GM18861 (cell line): Measurements from ENCODE around the gene GNLY.

Experiments used
- ATAC-seq: cut with Tn5 transposase; IDR thresholded peaks from one replicate; pipeline ENCODE4 v1.9.1; 2021; ENCODE audit not compliant: unreplicated experiment

Gene GNLY

DNA sequence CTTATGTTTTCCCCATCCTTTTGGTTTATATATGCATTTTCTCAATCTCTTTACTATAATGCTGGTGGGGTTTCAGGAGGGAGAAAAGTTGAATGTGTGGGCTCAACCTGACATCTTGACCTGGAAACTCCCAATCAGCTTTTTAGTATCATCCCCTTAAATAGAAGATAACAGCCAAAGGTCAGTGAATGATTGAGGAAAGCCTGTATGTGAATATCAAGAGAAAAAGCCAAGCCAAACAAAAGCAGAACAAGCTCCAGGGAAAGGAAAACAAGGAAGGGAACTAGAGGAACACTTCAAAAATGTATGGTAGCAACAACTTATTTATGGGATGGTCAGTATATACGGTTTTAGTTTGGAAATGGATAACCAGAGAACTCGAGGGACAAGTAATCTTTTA lies 31.3 kb downstream of the GNLY start:
- ATAC-seq: no peak

DNA sequence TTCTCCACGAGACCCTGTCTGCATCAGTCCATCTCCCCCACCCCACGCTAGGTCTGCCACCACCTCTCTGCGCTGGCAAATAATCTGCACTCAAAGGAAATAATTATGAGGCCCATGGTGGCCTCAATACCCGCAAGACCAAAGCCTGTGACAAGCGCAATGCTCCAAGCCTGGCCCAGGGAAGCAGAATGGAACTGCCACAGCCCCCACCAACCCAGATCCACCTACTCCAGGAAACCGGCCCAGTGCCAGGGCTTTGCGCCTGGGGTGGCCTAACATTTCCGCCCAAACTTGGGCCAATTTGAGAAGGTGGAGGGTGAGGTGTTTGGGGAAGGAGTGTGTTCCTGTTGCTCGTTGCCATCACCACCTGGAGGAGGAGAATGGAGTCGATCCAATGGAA lies 33.6 kb downstream of the GNLY start:
- no peak for ATAC-seq

DNA sequence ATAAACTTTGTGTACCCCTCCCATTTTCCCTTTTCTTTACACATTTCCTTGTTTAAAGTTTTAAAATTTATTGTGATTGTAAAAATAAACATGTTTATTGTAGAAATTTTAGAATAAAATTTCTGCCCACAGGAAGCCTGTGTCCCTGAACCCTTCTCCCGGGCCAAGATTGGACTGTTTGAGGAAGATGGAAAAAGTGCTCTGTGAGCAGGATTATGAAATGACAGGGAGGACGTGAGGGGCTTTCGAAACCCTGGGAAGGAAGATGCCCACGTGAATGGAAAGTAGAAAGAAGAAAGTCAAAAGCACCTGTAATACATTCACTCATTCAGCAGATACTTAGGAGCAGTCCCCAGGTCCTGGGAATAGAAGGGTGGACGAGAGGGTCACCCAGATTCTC lies 34.2 kb downstream of the GNLY start:
- no peak for ATAC-seq

DNA sequence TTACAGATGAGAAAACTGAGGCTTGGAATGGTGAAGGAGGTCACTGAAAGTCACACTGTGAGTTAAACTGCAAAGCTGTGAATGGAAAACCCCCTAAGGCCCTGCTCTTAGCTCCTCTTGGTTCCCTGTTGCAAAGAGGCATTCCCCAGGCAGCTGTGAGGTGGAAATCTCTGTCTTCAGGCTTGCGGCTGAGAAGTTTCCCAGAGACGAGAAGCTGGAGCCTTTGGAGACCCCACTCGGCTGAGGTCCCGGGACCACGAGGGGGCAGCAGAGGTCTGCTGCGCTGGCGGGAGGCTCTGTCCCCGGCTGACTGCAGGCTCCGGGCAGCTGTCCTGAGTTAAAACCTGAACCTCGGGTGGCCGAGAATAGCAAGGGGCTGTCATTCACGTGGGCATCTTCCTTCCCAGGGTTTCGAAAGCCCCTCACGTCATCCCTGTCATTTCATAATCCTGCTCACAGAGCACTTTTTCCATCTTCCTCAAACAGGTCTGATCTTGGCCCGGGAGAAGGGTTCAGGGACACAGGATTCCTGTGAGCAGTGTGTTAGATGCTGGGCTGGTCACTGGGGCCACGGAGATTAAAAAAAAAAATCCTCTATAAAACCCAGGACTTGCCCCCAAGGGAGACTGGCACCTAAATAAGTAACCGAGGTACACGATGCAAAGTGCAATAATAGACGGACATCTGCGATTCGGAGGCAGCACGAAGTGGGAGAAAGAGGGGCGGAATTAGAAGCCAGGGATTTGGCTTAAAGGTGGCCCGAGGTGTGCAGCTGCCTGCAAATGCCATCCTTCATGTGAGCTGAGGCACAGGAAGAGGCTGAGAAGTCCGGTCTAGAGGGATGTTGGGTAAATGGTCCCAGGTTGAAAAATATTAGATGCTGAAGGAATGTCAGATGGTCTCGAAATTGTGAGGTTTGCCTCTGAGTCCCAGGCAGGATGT lies 35.0 kb downstream of the GNLY start:
- ATAC-seq: peak; percentile 43

DNA sequence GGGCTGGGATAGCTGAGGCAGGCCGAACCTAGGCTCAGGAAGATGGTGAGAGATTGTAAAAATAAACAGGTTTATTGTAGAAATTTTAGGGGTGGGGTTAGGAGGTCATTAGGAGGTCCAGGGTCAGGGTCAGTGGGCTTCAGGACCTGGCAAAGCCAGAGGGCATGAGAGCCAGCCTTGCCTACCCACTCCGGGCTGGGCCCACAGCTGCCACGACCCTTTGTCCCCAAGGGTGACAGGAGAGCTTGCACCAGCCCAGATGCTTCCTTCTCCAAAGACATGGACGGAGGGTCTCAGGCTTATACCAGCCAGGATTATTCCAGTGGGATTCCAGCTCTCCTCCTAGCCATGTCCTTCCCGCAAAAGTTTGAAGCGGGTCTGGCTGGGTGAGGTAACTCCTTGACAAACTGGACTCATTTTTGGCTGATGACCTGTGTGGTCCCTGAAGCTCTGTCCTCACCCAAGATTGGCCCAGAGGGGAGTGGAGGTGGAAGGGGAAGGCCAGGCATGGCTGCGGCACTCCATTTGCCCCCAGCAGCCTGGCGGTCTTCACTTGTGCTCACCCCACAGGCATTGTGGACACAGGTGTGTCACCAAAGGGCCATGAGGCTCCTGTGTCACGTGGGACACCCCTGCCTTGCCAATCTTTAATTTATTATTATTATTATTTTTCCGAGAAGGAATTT lies 35.8 kb downstream of the GNLY start:
- ATAC-seq: no peak

DNA sequence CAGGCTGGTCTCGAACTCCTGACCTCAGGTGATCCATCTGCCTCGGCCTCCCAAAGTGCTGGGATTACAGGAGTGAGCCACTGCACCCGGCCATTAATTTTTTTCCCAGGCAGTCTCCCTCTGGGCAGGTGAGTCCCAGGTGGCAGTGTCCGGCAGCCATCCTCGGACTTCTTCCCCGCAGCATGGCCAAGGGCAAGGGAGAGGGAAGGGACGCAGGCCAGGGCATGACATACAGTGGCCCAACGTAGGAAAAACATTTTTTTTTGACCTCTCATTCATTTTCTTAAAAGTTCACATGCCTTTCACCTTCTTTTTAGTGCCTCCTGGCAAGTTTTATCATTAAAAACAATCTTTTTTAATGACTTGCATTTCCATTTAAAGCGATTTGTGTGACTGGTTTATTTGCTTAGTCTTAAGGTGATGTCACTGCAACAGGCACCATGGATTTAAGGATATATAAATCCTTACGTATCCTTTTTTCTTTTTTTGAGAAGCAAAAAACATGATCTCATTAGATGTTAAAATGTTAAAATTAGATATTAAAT lies 36.6 kb downstream of the GNLY start:
- ATAC-seq: no peak

DNA sequence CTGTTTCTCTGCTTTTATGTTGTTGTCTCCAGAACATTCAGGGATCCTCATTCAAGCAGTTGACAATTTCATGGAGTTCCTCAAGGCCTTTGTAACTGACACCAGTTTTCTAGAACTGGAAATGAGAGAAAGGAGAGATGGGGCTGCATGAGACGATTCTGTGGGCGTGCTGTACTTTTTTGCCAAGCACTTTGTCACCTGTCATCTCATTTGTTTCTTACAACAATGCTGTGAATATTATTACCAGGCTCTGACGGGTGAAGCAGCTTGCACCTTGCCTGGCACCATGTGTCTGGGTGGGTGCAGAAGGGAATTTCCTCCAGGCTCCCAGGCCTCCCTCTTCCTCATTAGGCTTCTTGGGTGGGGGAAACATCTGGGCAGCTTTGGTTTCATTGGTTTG lies 37.4 kb downstream of the GNLY start:
- ATAC-seq: no peak

DNA sequence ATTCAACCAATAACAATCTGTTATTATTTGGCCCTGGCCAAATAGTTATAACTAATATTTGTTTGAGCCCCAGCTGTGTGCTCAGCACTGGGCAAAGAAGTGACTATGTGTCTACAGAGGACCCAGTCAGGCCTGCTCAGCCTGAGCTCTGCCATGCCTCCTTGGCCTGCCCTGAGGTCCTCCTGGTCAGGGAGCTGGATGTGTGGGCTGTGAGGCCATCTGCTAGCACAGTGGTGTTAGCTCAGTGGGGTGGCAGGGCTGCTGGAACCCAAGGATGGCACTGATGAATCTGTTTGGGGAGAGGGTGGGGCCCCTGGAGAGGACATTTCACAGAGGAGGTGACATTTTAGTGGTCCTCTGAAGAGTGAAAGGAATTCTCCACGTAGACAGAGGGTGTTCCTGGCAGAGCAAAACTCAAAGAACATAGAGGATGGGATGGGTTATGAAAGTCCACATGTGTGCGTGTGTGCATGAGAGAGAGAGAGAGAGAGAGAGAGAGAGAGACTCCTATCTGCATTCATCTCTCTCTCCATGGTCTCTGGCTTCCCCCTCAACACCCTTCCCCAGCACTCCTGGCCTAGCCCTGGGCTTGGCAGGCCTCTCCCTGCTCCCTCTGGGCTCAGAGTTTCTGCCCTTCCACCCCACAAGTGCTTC lies 38.4 kb downstream of the GNLY start:
- no peak for ATAC-seq

DNA sequence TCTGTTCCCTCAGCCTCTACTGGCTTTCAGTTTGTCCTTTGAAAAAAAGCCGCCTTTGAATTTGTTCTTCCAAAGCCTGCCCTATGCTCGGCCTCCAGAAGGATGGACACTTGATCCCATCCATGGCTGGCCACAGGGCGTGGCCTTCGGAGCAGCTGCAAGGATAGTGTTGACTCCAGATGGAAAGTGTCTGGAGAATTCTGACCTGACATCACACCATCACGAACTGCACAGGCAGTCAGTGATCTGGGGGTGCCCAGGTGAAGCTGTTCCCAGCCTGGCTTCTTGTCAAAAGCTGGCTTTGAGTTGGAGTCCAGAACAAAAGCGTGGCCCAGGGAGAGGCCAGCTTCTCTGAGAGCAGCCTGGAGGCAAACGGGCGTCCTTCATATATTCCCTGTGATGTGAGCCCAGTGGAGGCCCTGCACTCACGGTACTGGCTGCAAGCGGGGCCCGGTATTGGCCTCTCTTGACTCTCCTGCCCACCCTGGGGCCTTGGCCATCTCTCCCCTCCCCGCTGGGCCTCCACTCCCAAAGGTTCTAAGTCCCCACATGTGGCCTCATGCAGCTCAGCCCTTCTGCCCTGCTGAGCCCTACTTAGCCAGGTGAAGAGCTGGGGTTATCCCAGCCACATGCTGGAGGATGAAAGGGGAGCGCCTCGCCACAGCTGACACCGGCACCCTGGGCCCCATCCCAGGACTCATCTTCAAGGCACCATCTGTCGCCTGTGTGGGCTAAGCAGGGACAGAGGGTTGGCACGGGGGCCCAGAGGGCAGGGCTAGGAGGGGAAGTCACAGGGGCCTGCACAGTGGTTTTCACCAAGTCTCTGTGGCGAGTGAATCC lies 39.2 kb downstream of the GNLY start:
- no peak for ATAC-seq

DNA sequence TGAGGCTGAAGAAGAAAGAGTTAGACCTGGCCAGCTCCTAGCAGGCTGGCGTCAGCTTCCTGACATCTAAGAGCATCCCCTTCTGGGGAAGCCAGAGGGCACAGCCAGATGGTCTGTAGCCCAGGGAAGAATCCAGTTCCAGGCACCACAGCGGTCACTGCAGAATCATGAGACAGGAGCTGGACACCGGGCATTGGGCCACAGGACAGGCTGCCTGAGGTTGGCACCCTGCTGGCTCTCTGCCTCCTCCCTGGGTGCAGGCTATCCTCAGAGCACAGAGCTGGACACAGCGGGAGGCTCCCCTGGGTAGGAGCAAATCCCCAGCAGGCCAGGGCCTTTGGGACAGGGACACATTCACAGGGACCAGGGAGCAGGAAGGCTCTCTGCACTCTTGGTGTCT lies 39.9 kb downstream of the GNLY start:
- no peak for ATAC-seq

DNA sequence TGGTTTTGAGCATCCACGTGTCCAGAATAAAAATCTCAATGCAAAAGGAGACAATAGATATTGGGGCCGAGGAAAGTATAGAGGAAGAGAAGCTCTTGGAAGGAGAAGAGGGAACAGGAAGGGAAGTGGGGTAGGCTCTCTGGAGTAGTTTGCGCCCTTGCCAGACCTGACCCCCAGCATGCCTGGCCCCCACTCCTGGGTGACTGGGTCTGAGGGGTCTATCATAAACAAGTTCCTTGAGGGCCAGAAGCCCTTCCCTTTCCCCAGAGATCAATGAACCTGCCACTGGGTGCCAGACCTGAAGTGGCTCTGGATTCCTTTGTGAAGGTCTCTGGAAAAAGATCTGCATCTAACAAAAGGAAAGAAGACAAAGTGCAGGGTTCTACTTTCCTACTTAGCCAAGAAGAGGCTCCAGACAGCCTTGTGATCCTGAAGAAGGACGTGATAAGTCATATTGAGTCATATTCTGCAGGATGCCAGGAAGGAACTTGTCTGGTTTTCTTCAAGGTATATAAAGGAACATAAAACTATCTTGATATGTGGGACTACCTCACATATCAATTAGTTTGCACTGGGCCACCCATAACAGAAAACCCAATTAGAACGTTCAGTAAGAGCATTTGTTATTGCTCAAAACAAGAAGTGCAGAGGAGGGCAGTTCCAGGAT lies 40.9 kb downstream of the GNLY start:
- no peak for ATAC-seq

DNA sequence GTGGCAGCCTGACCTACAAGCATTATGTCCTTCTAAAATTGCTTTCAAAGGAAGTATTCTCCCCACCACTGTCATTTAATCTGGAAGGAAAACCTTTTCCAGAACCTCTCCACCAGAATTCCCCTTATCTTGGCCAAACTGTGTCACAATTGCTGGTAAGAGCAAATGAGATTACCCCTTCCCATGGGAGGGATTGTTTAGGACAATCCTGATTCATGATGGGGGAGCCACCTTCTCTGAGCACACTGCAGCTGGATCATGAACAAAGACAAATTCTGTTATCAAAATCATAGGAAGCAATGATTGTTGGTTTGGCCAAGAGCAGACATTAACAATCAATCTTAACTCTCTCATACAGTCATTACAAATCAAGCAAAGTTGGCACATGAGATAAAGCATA lies 41.5 kb downstream of the GNLY start:
- no peak for ATAC-seq

DNA sequence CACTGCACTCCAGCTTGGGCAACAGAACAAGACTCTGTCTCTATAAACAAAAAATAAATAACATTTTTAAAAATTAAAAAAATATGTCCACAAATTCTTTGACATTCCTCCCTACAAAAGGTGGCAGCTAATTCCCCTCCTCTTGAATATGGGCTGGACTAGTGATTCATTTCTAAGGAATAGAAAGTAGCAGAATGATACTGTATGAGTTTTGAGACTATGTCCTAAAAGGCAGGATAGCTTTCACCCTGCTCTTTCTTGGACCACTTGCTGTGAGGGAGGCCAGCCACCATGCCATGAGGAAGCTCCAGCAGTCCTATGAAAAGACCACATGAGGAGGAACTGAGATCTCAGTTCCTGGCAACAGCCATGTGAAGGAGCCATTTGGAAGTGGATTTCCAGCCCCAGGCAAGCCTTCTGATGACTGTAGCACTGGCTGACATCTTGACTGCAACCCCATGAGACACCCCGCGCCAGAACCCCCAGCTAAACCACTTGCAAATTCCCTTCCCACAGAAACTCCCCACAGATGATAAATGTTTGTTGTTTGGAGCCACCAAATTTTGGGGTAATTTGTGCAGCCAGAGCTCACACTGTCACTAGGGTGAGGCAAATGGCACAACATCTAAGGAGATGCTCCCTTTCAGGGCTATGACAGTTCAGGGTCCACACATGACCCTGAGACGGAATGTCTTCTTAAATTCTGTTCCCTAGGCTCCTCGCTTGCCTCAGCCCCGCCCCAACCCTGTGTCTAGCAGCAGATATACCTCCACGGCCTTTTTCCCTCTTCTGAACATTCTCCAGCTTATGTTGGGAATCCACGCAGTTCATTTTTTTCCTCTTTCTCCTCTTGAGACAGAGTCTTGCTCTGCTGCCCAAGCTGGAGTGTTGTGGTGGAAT lies 42.5 kb downstream of the GNLY start:
- no peak for ATAC-seq

DNA sequence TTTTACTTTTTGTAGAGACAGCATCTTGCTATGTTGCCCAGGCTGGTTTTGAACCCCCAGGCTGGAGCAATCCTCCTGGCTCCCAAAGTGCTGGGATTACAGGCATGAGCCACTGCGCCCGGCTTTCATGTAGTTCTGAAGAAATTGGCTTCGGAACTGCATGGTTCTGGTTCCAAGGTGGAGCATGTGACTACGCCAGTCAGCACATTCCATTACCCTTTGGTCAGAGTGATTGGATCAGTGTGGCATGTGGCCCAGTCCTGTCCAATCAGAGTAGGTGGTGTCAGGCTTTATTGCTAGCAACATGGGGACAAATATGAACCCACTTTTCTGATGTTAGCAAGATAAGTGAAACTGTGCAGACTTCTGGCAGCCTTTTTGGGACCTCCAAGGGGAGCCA lies 43.3 kb downstream of the GNLY start:
- no peak for ATAC-seq

DNA sequence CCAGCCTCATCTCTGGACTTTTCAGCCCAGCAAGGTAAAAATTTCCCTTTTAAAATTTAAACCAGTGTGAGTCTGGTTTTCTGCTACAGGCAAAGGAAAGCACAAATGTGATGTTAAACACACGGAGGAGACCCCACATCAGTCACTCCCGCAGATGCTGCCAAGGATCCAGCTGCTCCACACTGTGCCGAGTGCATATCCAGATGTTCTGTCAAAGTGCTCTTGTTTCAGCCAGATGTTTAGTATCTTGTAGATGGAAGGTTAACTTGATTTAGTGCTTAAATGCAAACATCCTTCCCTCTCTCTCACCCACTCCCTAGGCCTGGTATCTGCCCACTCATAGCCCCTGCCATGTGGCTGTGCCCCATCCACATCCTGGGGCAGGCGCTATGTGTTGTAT lies 43.8 kb downstream of the GNLY start:
- ATAC-seq: no peak

DNA sequence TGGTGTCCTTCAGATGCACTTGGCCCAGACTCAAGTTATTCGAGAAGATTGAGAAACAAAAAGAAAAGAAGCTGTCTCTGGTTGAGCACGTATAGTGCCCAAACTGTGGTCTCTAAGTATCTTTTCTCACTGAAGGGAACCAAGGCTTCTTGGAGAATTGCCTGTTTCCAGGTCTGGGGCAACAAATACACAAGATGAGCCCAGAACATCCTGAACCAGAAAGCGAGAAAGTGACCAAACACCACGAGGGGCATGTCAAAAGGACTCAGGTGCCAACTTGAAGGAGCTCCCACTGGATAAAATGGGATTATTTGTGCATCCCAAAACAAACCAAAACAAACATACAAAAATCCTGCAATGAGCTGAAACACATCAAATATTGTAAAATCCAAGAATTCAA lies 46.0 kb downstream of the GNLY start:
- no peak for ATAC-seq

DNA sequence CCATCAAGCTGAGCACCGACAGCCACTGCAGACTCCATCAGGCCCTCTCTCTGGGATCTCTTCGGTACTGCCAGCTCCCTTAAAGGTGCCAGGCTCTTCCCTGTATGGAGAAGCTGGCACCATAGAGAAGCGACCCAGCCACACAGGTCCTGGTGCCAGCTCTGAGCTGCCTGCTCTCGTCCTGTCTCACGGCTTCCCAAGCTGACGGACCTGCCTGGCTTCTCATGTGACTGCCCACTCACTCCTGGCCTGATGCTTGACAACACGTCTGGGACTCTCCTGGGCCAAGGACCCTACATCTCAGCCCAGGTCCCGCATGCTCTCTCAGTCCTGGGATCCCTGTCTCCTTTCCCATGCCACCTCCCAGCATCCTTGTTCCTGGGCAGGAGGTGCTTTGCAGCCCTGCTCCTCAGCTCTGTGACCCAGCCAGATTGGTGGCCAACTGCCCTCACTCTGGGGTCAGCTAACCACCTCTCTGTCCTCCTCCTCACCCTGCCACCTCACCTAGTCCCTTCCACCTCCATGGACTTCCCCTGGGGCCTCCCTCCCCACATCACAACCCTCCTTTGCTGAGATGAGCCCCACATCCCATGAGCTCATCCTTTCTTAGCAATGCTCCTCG lies 47.2 kb downstream of the GNLY start:
- ATAC-seq: no peak

DNA sequence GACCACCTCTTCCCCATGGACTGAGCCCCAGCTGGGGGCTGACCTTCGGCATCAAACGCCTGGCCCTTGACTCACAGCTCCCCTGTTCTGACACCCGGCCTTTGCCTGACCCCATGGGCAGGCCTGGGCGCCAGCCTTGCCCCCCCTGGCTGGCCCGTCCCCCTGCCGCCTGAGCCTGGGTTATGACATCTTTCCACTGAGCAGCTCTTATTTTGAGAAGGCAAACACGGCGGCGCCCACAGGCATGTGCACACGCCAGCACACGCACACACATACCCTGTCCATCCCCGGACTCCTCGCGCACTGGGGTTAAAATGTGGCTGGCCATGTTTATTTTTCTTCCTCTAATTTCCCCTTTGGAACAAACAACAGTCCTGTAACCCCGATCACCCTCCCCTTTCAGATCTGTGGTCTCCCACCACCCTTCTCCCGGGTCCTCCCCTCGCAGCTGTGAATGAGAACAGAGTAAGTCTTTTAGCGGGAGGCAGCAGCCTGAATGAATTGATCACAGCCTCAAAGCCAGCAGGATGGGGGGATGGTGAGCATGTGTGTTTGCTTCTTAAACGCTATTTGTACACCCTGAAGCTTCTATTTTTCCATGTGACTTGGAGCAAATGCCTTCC lies 47.8 kb downstream of the GNLY start:
- no peak for ATAC-seq
